HepG2 (cell line): ENCODE measurements around the gene MCOLN1. TPM values are rescaled to one million over a fixed set of nuclear protein-coding genes. Genes with fewer than 3 reads are reported as not detected.
A peak's percentile ranks its signal among the peaks of the same experiment; 100 is the strongest.

Experiments used
- CENPT ChIP-seq: sonication (generic); formaldehyde crosslinking; IDR thresholded peaks from 2 replicates; pipeline ENCODE4 v1.8.0; 2022; ENCODE audit warnings: low read depth, mild to moderate bottlenecking, moderate library complexity, missing genetic modification reagents
- CENPX ChIP-seq: sonication (generic); formaldehyde crosslinking; IDR thresholded peaks from 2 replicates; pipeline ENCODE4 v1.9.0; 2021; ENCODE audit warnings: mild to moderate bottlenecking, missing genetic modification reagents, moderate library complexity
- DMAP1 ChIP-seq: IDR thresholded peaks from 2 replicates; pipeline ENCODE4 v1.6.1; 2016
- ESRRA ChIP-seq: sonication (generic); formaldehyde crosslinking; IDR thresholded peaks from 2 replicates; pipeline ENCODE4 v1.5.1; 2020; ENCODE audit warnings: mild to moderate bottlenecking, low read depth, missing genetic modification reagents
- ETS1 ChIP-seq: sonication (generic); formaldehyde crosslinking; IDR thresholded peaks from 2 replicates; pipeline ENCODE4 v1.4.0; 2020; ENCODE audit warnings: missing genetic modification reagents
- FIP1L1 ChIP-seq: fragments of 200-400 bp; formaldehyde crosslinking; IDR thresholded peaks from 2 replicates; pipeline ENCODE4 v1.6.1; 2018; ENCODE audit warnings: low read depth, mild to moderate bottlenecking, low read length, moderate library complexity, borderline replicate concordance; ENCODE audit not compliant: insufficient read depth
- HNF1A ChIP-seq, 2 experiments: sonication (generic) in 1 of 2; formaldehyde crosslinking in 1 of 2; IDR thresholded peaks; 2 replicates each; pipeline versions ENCODE4 v1.4.0 to v1.6.1; 2016 to 2020; ENCODE audit warnings: borderline replicate concordance in 1 of 2, low read depth in 1 of 2, mild to moderate bottlenecking in 1 of 2, missing genetic modification reagents in 1 of 2
- KLF12 ChIP-seq: sonication (generic); formaldehyde crosslinking; IDR thresholded peaks from 2 replicates; pipeline ENCODE4 v1.4.0; 2020; ENCODE audit warnings: missing genetic modification reagents, borderline replicate concordance
- MTA1 ChIP-seq: sonication (generic); formaldehyde crosslinking; IDR thresholded peaks from 2 replicates; pipeline ENCODE4 v1.4.0; 2020; ENCODE audit warnings: missing genetic modification reagents, mild to moderate bottlenecking, borderline replicate concordance
- MZF1 ChIP-seq: sonication (generic); formaldehyde crosslinking; IDR thresholded peaks from 2 replicates; pipeline ENCODE4 v1.8.1; 2023; ENCODE audit warnings: mild to moderate bottlenecking, missing genetic modification reagents, borderline replicate concordance
- NFE2L2 ChIP-seq: fragments of 150-350 bp; IDR thresholded peaks from 2 replicates; pipeline ENCODE4 v1.6.1; 2014; ENCODE audit warnings: low read length
- NFIB ChIP-seq: sonication (generic); formaldehyde crosslinking; IDR thresholded peaks from 2 replicates; pipeline ENCODE4 v1.9.0; 2021; ENCODE audit warnings: missing genetic modification reagents, mild to moderate bottlenecking, borderline replicate concordance
- ZNF460 ChIP-seq: sonication (generic); formaldehyde crosslinking; IDR thresholded peaks from 2 replicates; pipeline ENCODE4 v1.5.1; 2020; ENCODE audit warnings: missing genetic modification reagents, mild to moderate bottlenecking, borderline replicate concordance
- ZNF484 ChIP-seq: sonication (generic); formaldehyde crosslinking; IDR thresholded peaks from 2 replicates; pipeline ENCODE4 v1.5.1; 2020; ENCODE audit warnings: mild to moderate bottlenecking, low read depth, missing genetic modification reagents, borderline replicate concordance
- ZNF670 ChIP-seq: sonication (generic); formaldehyde crosslinking; IDR thresholded peaks from 2 replicates; pipeline ENCODE4 v1.8.0; 2022; ENCODE audit warnings: mild to moderate bottlenecking, missing genetic modification reagents, borderline replicate concordance
- ZNF773 ChIP-seq: sonication (generic); formaldehyde crosslinking; IDR thresholded peaks from 2 replicates; pipeline ENCODE4 v1.4.0; 2020; ENCODE audit warnings: missing genetic modification reagents, borderline replicate concordance
- ZNF83 ChIP-seq: sonication (generic); formaldehyde crosslinking; IDR thresholded peaks from 2 replicates; pipeline ENCODE4 v1.4.0; 2020; ENCODE audit warnings: missing genetic modification reagents, mild to moderate bottlenecking, borderline replicate concordance
- polyA plus RNA-seq, 8 experiments: library from polyadenylated mRNA; depleted of rRNA in 3 of 8; stranded (reverse) in 7 of 8; unstranded in 1 of 8; fragments of >200 nt; fragmentation: Illumina TruSeq in 4 of 8; extraction: Trizol in 4 of 8; gene quantifications; 2 replicates each; pipeline versions ENCODE4 v1.2.1 to v1.2.3, GENCODE V29; 2011 to 2016; ENCODE audit warnings: low read depth in 4 of 8, missing spikeins in 1 of 8, mixed read lengths in 1 of 8; ENCODE audit not compliant: insufficient read depth in 1 of 8
- total RNA-seq, 5 experiments: library from RNA; depleted of rRNA; stranded (reverse); fragments of >200 nt; fragmentation: Illumina TruSeq; extraction: Trizol; gene quantifications; 2 replicates each; pipeline ENCODE4 v1.2.3, GENCODE V29; 2016; ENCODE audit warnings: low read depth in 1 of 5

The MCOLN1 gene
- total and polyA plus RNA-seq, 2 of the 13 experiments (the other 11 are each of a cell fraction or from before 2014, with no cell fraction given) = 3.4 to 15.7 TPM

- peak; percentile 68; the same call in 1 of the 2 replicates for TF ChIP-seq ESRRA
- no peak for TF ChIP-seq ZNF773 (CRISPR knock-in tag)
- TF ChIP-seq ZNF460 (CRISPR knock-in tag) = no peak; the same call in 1 of the 2 replicates
- TF ChIP-seq CENPX (CRISPR knock-in tag) = no peak
- no peak for TF ChIP-seq FIP1L1
- peak; percentile 87 for TF ChIP-seq DMAP1 (CRISPR knock-in tag)
- no peak for TF ChIP-seq MZF1
- TF ChIP-seq CENPT (CRISPR knock-in tag) = peak; percentile 71; the same call in 1 of the 2 replicates
- no peak for TF ChIP-seq NFIB (CRISPR knock-in tag)
- TF ChIP-seq ZNF83 (CRISPR knock-in tag) = no peak
- no peak for TF ChIP-seq ZNF484 (CRISPR knock-in tag)
- TF ChIP-seq MTA1 (CRISPR knock-in tag) = peak; percentile 88; the same call in 1 of the 2 replicates
- no peak for TF ChIP-seq NFE2L2
- TF ChIP-seq HNF1A (IDR thresholded peaks at IDR 0.05; ENCODE audit: low read depth) = no peak
- TF ChIP-seq HNF1A (CRISPR knock-in tag; IDR thresholded peaks at IDR 0.05; ENCODE audit: borderline replicate concordance) = peak; percentile 88
- TF ChIP-seq ZNF670 = peak; percentile 43; the same call in 1 of the 2 replicates
- TF ChIP-seq KLF12 (CRISPR knock-in tag) = no peak
- no peak for TF ChIP-seq ETS1 (CRISPR knock-in tag)
These were observed at the start of gene MCOLN1 (continued) for GRCh38 chr19:7522072-7522922.
